HG03103 (cell line): Measurements from ENCODE around the gene PHF21A.
"Not testable (repeated sequence)": the region's sequence is repeated elsewhere in the genome, so short reads cannot be mapped to it uniquely, and the experiment has no call there.

Experiments used
- ATAC-seq: cut with Tn5 transposase; IDR thresholded peaks from one replicate; pipeline ENCODE4 v1.9.1; 2021; ENCODE audit warnings: low read depth; ENCODE audit not compliant: unreplicated experiment

PHF21A gene

GRCh38 chr11:46121724-46122477 lies 647 bp upstream of the PHF21A start:
- ATAC-seq: peak; percentile 26

- no peak for ATAC-seq
Observed at GRCh38 chr11:46120346-46121300, 631 bp downstream of the PHF21A start.

- no peak for ATAC-seq
Observed at GRCh38 chr11:46119352-46120216, 1.7 kb downstream of the PHF21A start.

- no peak for ATAC-seq
Observed at GRCh38 chr11:46118702-46119351, 2.4 kb downstream of the PHF21A start.

- ATAC-seq: no peak
Observed at GRCh38 chr11:46117842-46118241, 3.4 kb downstream of the PHF21A start.

GRCh38 chr11:46116712-46117037 lies 4.6 kb downstream of the PHF21A start:
- not testable (repeated sequence) for ATAC-seq

GRCh38 chr11:46116007-46116711 lies 5.1 kb downstream of the PHF21A start:
- ATAC-seq: no peak

GRCh38 chr11:46114961-46115360 lies 6.3 kb downstream of the PHF21A start:
- no peak for ATAC-seq

- ATAC-seq: no peak
Observed at GRCh38 chr11:46114378-46114777, 6.9 kb downstream of the PHF21A start.

- ATAC-seq: no peak
Observed at GRCh38 chr11:46112961-46113607, 8.2 kb downstream of the PHF21A start.

- no peak for ATAC-seq
Observed at GRCh38 chr11:46108751-46109150, 12.5 kb downstream of the PHF21A start.

- ATAC-seq: no peak
Observed at GRCh38 chr11:46107780-46108179, 13.5 kb downstream of the PHF21A start.

GRCh38 chr11:46107408-46107718 lies 13.9 kb downstream of the PHF21A start:
- no peak for ATAC-seq

- ATAC-seq: no peak
Observed at GRCh38 chr11:46106530-46107407, 14.5 kb downstream of the PHF21A start.

- ATAC-seq: no peak
Observed at GRCh38 chr11:46105926-46106325, 15.3 kb downstream of the PHF21A start.

GRCh38 chr11:46105134-46105628 lies 16.1 kb downstream of the PHF21A start:
- ATAC-seq: no peak

- ATAC-seq: no peak
Observed at GRCh38 chr11:46102843-46103242, 18.4 kb downstream of the PHF21A start.

- ATAC-seq: peak; percentile 62
Observed at GRCh38 chr11:46100670-46101069, 20.6 kb downstream of the PHF21A start.
